HG03520 (cell line): ENCODE measurements around the gene LMO7.
"Not testable (repeated sequence)": the region's sequence is repeated elsewhere in the genome, so short reads cannot be mapped to it uniquely, and the experiment has no call there.

ENCODE experiments used
- ATAC-seq: cut with Tn5 transposase; IDR thresholded peaks from one replicate; pipeline ENCODE4 v1.9.1; 2021; ENCODE audit warnings: mild to moderate bottlenecking, moderate library complexity; ENCODE audit not compliant: unreplicated experiment

Gene LMO7

DNA sequence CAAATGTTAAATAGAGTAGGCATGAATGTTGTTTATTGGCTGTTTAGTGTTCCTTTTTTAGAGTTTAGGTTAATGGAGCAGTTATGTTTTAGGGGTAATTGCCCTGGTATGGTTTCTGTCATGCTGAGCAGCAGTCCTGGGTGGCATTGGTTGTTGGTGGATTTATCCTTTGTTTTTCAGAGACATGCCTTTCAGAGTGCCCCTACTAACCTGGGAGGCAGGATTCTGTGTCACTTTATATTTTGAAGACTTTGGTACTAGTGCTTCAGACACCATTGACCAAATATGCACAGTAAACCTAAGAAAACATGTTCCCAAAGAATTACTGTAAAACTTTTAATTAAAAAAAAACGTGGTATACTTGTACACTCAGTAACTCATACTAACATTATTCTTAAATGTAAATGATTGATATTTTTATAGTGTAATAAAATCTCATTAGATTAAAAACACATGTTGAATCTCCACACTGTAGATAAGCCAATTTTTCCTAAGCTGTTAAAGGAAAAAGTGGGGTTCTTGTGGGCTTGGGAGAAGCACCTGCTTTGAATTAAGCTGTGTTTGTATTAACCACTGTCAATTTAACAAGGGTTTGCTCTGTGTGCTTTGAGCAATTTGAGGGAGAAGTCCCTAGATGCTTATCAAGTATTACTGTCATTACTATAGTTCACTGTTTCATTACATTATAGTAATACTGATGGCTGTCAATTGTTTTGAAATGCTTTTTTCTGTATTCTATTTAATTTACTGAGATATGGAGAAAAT lies 133.2 kb downstream of the LMO7 start:
- no peak for ATAC-seq

DNA sequence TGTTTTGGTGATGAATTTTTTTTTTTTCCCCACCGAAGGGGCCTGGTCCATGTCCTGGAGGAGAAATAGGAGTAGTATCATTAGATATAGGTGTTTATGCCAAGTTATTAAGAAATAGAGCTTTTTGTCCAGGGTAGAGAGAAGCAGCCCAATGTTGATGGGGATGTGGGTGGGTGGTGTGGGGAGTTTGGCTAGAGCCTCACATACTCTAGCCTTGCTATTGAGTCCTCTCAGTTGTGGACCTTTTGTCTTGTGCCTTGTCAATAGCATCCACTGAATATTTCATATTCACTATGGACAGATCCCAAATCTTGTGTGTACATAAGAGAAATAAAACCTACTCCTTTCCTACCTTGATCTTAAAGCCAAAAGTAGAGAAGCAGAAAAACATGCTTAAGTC lies 134.0 kb downstream of the LMO7 start:
- no peak for ATAC-seq

DNA sequence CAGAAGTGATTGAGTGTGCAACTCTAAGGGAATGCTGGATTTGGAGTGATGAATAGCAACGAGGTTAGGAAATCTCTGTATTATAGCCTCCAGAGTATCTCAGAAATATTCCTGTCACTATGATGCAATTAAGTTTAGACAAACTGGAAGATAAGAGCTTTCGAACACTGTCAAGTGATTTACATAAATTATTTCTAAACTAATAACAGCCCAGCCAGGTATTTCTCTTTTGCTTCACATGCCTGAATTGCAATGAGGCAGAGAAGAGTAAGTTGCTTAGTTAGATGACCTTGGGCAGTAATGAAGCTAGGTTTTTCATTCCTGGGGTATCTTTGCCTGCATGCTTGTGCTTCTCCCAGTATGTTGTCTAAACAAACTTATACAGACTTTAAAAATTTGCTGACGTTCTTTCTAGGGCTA lies 134.5 kb downstream of the LMO7 start:
- no peak for ATAC-seq

DNA sequence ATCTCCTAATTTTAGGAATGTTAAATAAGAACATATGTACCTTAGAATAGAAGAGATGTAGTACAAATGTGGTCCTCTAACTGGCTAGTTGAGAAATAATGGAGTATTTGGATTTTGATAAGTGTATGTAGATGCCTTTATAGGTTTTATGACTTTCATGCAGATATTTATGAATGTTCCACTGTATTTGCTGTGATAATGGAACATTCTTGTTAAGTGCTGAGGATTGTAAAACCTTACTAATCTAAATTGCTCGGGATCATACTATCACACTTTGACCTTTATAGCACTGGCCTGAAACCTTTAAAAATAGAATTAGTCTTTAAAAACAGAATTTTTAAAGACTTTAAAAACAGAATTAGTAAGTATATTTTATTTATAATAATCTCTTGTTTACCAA lies 135.1 kb downstream of the LMO7 start:
- no peak for ATAC-seq

DNA sequence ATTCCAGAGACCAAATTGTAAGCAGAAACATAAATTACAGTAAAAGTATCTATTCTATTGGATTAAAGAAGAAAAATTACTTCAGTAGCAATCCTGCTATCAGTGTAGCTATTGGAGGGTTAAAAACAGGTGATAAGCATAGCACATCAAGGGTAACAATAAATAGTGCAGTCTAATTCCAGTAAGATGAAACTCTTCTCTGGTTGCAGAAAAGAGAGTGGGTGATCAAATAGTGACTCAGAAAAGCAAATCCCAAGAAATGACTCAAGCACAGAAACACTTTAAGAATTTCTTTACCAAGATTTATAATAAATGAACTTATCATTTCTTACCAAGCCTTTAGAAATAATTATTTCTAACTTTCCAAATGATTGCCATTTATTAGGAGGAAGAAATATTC lies 135.7 kb downstream of the LMO7 start:
- no peak for ATAC-seq

DNA sequence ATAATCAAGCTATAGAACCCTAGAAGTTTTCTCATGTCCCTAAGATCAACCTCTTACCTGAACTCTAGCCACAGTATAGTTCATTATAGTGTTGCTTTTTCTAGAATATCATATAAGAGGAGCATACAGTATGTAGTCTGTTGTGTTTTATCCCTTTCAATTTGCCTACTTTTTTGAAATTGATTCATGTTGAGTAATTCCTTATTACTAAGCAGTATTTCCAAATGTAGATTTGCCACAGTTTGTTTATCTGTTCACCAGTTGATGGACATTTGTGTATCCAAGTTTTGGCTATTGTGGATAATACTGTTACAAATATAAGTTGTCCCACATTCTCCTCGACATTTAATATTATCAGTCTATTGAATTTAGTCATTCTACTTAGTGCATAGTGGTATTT lies 138.0 kb downstream of the LMO7 start:
- no peak for ATAC-seq

DNA sequence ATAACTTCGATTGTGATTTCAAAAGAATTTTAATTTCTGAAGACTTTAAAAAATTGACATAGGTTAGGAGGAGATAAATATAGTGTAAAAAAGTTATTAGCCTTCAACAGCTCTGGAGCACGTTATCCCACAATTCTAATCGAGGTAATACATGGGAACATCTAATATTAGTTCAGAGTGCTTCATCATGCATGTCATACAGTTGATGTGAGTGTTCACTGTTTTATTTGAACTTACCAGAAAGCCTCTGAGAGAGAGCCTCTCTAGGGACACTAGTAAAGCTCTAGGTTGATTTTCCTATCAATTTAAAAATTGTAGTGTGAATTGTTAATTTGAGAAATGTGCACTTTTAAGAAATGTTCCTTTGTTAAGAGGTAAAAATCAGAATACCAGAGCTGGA lies 140.4 kb downstream of the LMO7 start:
- ATAC-seq, result no peak

DNA sequence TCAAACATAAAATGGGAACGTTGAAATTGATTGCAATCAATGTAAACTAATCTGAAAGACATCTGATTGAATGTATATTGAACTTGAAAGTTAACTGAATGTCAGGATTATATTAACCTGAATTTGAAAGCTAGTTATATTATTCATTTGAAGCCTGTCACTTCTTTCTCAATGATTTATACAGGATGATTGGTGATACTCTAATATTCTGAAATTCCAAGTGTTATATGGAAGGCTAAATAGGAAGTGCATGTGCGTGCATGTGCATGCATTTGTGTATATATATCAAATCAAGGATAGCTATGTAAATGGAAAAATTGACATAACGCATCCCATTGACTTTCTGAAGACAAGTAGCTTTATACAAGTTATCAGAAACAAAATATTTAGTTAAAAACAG lies 143.3 kb downstream of the LMO7 start:
- no peak for ATAC-seq

DNA sequence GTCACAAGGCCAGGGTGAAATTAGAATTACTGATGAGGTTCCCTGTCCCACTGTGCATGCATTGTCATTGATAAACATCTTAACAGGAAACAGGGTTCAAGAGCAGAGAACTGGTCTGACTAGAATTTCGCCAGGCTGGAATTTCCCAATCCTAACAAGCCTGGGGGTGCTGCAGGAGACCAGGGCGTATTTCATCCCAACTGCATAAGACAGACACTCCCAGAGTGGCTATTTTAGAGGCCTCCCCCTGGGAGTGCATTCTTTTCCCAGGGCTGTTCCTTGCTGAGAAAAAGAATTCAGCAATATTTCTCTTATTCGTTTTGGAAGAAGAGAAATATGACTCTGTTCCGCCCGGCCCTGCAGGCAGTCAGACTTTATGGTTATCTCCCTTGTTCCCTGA lies 144.0 kb downstream of the LMO7 start:
- not testable (repeated sequence) for ATAC-seq

DNA sequence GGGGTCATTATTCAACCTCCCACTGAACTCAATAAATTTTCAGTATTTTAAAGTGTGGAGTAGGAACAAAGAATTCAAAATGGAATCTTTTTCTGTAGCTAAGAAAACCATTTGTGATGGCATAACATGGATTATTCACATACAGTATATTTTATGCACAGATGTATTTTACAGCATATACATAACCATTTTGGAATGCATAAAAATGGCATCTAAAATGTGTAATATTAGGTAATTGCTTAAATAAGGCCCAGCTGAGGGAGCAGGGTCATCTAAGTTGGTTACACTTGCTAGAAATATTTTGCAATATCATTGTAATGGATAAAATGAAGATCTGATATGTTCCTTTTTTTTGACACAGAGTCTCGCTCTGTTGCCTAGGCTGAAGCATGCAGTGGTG lies 146.9 kb downstream of the LMO7 start:
- no peak for ATAC-seq

DNA sequence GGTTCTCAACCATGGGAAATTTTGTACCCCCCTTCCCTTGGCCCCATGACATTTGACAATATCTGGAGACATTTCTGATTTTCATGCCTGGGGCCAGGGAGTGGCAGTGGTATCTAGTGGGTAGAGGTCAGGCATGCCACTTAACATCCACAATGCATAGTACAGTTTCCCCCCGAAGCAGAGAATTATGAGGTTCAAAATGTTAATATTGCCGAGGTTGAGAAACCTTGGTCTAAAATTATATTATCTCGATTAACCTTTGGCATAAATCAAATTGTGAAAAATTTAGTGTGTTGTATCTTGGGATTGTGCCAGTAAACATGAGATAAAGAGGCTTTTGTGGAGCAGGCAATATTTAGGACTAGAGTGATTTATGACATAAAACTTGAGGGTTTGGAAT lies 147.9 kb downstream of the LMO7 start:
- ATAC-seq, result no peak

DNA sequence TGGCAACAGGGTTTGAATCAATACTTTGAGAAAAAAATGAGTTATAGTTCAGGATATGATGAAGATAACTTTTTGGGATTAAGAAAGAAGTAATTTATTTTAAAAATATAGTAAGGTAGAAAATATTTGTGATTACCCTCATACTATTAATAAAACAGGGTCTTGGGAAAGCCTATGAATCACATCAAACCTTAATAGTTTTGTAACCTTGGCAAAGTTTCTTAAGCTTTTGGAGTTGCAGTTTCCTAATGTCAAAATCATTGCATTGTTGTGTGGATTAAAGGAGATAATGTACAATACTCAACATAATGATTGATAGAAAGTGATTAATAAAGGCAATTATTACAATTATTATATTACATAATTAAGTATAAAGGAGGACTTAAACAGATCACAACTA lies 149.0 kb downstream of the LMO7 start:
- ATAC-seq, result no peak

DNA sequence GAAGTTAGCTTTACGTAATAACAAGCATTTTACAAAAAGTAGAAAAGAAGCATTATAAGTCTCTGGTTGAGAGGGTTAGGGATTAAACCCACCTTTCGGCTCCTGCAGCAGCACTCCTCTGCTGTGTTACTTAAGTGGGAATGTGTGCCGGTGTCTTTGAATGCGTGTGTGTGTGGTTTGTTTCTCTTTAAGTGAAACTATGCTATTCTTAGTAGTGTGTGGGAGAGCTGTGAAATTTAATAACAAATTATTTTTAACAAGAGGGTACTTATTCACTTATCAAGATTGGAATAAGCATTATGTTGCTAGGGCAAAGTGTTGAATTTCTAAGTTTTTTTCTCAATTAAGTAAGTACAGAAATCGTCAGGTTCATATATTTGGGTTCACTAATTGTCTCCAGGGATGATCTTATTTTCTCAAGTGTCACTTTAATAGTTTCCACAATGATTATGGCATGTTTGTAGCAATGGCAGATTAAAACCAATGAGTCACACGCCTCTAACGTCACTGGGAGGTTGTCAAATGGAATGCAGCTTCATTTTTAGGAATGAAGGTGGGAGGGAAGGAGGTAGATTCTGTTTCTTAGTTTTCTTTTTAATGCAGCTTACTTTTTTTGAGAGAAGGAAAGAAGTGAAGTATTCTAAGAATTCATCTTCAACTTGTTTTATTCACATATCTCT lies 151.3 kb downstream of the LMO7 start:
- ATAC-seq, result no peak

DNA sequence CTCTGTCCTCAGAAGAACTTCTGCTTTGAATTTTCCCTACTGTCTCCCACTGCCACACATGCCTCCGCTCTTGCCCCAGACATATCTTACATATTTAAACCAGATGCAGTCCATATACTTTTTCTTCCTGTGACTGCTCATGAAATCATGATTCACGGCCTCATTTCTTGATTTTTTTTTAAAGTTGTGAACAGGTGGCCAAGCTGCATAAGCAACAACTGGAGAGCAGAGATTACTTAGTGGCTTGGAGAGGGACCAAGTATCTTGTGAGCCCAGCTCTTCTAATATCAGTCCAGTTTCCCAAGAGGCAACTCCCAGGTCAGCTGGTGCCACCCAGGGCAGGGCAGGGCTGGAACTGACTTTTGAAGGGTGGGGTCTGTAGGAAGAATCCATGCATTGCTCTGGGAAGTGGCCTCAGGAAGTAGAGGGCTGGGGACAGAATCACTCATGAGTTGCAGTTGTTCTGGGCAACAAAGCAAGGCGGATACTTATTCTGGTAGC lies 152.4 kb downstream of the LMO7 start:
- ATAC-seq, result no peak

DNA sequence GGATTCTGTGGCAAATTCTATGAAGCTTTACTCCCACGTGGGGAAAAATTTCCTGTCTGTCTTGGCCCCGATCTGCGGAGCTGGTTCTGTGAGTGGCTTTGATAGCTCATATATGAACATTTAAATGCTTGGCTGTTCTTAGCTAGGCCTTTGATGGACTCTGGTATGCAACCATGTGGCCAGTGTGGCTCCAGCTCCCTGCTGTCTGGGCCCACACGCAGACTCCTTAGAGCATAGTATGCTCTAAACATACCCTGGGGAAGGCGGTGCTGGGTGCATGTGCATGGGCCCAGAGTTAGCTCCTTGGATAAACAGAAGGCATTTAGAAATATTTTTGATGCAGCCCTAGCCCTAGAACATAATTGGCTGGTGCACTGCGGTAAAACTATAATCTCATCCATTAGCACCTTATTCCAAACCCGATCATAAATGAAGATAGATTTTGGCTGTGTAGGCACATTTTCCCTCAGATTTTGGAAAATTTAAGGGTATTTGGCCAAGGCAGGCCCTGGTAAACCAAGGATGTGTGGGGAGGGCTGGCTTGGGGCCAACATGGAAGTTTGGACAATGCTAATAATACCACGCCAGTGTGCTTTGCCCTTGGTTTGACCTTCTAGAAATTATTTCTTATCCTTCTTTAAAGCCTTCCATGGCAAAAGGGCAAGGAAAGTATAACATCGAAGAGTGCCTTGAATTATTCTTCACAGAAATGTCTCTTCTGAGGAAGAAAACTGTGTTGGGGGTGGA lies 153.5 kb downstream of the LMO7 start:
- no peak for ATAC-seq

DNA sequence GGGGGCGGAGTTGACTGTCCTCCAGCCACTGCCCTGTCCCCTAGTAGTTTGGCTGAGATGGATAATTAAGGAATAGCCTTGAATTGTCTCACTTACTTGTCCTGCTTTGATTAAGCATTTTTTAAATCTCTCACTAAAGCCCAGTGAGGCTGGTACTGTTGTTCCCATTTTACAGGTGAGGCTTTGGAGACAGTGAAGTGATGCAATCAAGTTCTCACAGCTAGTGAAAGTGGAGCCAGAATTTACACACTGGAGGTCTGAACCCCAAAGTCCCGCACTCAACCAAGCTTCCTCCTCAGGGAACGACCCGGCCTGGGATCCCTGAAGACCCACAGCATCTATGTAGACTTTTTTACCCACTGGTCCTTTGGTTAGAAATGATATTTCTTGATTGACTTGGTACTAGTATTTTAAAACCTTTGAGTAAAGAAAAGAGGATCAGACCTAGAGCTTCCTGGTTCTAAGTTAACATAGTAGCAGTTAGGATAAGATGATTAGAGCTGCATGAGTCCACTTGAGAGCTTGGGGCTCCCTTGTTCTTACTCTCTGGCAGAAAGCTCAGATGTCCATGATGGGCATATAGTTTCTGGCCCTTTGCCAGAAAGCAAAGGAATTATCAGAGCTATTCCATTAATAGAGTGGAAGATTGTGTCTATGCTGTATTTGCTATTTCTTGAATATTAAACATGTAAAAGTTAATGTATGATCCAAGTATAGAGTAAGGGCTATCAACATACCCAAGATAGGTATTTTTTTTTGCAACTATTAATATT lies 154.3 kb downstream of the LMO7 start:
- ATAC-seq, result no peak

DNA sequence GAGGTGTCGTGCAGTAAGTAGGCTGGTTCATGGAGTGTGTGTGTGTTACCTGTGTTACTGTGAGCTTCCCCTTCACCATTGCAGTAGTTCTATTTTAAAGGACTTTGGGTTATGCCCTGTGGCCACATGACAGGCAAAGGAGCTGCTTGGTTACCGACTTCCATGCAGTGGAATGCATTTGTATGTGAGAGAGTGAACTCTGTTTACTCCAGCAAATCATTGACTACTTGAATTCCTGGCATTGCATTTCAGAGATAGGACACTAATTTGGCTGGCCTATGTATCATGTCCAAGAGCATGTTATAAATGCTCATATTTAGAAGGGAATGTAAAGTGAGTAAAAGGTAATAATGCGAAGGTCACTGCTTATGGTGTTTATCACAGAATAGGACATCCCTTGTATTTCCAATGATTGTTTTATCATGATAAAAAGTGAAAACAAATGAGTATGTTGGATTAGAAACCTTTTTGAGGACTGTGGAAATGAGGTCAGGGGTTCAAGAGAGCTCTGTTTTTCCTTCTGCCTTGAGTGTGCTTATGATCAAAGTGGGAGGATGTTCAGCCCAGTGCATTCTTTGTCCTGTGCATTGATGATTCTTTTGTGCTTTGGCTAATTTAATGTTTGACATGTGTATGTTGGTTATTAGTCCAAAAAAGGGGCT lies 156.5 kb downstream of the LMO7 start:
- no peak for ATAC-seq

DNA sequence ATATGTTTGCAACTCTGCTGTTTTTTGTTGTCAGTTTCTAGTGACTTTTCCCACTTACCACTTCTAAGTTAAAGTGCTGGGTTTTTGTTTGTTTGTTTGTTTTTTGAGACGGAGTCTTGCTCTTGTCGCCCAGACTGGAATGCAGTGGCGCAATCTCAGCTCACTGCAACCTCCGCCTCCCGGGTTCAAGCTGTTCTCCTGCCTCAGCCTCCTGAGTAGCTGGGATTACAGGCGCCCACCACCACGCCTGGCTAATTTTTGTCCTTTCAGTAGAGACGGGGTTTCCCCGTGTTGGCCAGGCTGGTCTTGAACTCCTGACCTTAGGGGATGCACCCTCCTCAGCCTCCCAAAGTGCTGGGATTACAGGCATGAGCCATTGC lies 157.0 kb downstream of the LMO7 start:
- not testable (repeated sequence) for ATAC-seq

DNA sequence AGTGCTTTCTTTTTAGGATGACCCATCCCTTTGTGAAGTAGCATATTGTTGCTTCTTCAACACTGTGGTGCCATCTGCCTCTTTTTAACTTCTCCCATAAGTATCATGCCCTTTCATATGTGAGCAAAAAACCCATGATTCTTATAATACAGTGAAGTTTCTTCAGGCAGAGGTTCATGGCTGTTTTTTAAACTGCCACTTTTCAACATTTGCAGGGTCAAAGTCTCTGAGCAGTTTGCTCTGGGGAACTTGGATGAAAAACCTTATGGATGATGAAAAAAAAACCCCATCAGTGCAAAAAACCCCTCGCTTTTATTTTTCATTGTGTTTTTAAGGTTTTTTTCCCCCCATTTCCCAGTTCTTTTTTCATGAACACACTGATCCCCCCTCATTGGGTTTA lies 158.5 kb downstream of the LMO7 start:
- ATAC-seq, result no peak

DNA sequence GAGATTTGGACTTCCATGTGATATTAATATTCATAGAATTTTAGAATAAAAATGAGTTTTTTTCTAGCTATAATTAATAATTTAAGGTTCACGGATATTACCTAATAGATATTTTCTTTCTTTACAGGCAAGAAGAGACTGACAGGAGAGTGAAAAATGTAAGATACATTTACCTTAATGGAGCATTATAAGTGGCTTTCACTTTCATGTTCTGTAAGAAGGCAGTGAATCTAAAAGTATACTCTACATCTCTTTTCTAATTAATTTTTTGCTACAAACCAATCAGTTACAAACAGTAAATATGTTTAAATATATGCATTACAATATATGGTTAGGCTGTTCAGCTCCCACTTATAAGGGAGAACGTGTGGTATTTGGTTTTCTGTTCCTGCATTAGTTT lies 159.1 kb downstream of the LMO7 start:
- no peak for ATAC-seq

DNA sequence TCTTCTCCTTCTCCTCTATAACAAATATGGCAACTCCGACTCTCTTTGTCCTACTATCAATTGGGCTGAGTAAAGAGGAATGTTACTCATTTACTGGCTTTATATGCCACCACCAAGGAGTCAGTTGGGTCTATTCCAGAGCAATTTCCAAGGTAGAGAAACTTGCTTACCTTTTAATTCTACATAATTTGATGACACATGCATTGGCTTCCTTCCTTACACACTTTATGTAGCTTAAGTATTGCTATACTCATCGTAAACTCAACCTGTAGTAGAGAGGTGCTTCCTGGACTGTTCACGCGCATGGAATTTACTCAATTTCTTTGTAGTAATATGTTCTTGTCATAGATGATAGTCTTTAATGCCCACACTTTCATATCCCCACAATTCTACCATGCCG lies 160.7 kb downstream of the LMO7 start:
- no peak for ATAC-seq
